ENCODE measurements around the gene NDUFB4. TPM values are rescaled to one million over a fixed set of nuclear protein-coding genes. Genes with fewer than 3 reads are reported as not detected.

The NDUFB4 gene
- total and polyA plus RNA-seq, 2 donors (not counting 1 experiment from before 2014, with no cell fraction given): 68.4 to 139 TPM

- no peaks in the 10 kb centered on the region for H3K79me2 ChIP-seq (ENCODE audit: control insufficient read depth, insufficient read depth, low read length)
- H3K36me3 ChIP-seq (replicated peaks in 1 of 2; ENCODE audit: control extremely low read depth in 1 of 2, control insufficient read depth in 1 of 2, extremely low read depth in 1 of 2, insufficient read depth in 2 of 2, low read length in 1 of 2): no peaks in the 10 kb centered on the region
- H3K27ac ChIP-seq (ENCODE audit: low read length in 2 of 2): no peak overlapping the region
- WGBS (ENCODE audit: insufficient coverage): 88% methylated on average over 4 of the region's 5 CpGs
- intact Hi-C loops (cut with micrococcal nuclease): no loop called here
- H4K20me1 ChIP-seq (ENCODE audit: control insufficient read depth, insufficient read depth, low read length, poor library complexity, severe bottlenecking): no peaks in the 10 kb centered on the region
- POLR2A ChIA-PET: no interaction called here
- H3K27ac Mint-ChIP-seq: no peak overlapping the region
- H2AFZ ChIP-seq (ENCODE audit: insufficient read depth, low read depth, low read length, poor library complexity, severe bottlenecking): no peak overlapping the region
- CTCF ChIA-PET: interaction anchor here (1.3 to 11.7 kb wide), 2 partner anchors 230 to 416 kb away, joined by 3 to 126 read pairs; no protein-coding TSS in a partner anchor
- no peak overlapping the region for H3K4me3 ChIP-seq (ENCODE audit: control extremely low read depth in 1 of 5, extremely low read depth in 1 of 5, insufficient read depth in 1 of 5, low read depth in 2 of 5, low read length in 4 of 5)
- peaks cover 9 to 12% of the 10 kb centered on the region in 2 donors for H3K4me1 ChIP-seq (ENCODE audit: control insufficient read depth in 2 of 2, insufficient read depth in 2 of 2, low read length in 2 of 2)
- no peak overlapping the region for H3K9ac ChIP-seq (ENCODE audit: low read length)
- peaks cover 0 to 8% (median under 1%) of the 10 kb centered on the region in 4 experiments for H3K27me3 ChIP-seq (replicated peaks in 1 of 4; ENCODE audit: control extremely low read depth in 1 of 4, control insufficient read depth in 3 of 4, insufficient read depth in 4 of 4, low read length in 3 of 4)
- ATAC-seq (ENCODE audit: low read depth): no peak
- no peak for TF ChIP-seq CTCF (IDR thresholded peaks at IDR 0.05)
- TF ChIP-seq EZH2 (IDR thresholded peaks at IDR 0.05; ENCODE audit: borderline replicate concordance, insufficient read depth, low read depth, low read length, poor library complexity, severe bottlenecking): no peak
- H3K27me3 Mint-ChIP-seq: peaks cover 23% of the 10 kb centered on the region
- DNase-seq: no peak
- no peak overlapping the region for H3K4me3 Mint-ChIP-seq
- no peak overlapping the region for H3K4me2 ChIP-seq (replicated peaks; ENCODE audit: low read depth, low read length, poor library complexity, severe bottlenecking)
- no peaks in the 10 kb centered on the region for H3K9me3 ChIP-seq (ENCODE audit: control extremely low read depth in 1 of 3, control insufficient read depth in 2 of 3, insufficient read depth in 1 of 3, low read length in 2 of 3)
- H3K4me1 Mint-ChIP-seq: peaks cover 14% of the 10 kb centered on the region
- H3K9me3 Mint-ChIP-seq (ENCODE audit: insufficient read depth): no peaks in the 10 kb centered on the region
These were observed 32.6 kb upstream of the NDUFB4 start for GRCh38 chr3:120563356-120564022.

GRCh38 chr3:120566243-120566975 lies 29.7 kb upstream of the NDUFB4 start:
- Mint-ChIP-seq H3K27me3 (peaks cover 19% of the 10 kb centered on the region), H3K4me1 (no peaks in the 10 kb centered on the region), H3K4me3 (no peak overlapping the region), H3K27ac (no peak overlapping the region), H3K9me3 (ENCODE audit: insufficient read depth) (no peaks in the 10 kb centered on the region)
- ChIA-PET CTCF (interaction anchor here (0.6 to 11.7 kb wide), 5 partner anchors 8 to 227 kb away, joined by 3 to 126 read pairs (median 10); no protein-coding TSS in a partner anchor), POLR2A (interaction anchor here (1.1 kb wide), 1 partner anchor 30 kb away, joined by 5 read pairs; the partner anchor contains the start of gene NDUFB4)
- H3K9me3 ChIP-seq (ENCODE audit: control extremely low read depth in 1 of 3, control insufficient read depth in 2 of 3, insufficient read depth in 1 of 3, low read length in 2 of 3): no peaks in the 10 kb centered on the region
- 87% methylated on average over 3 of the region's 4 CpGs for WGBS (ENCODE audit: insufficient coverage)
- no peaks in the 10 kb centered on the region for H4K20me1 ChIP-seq (ENCODE audit: control insufficient read depth, insufficient read depth, low read length, poor library complexity, severe bottlenecking)
- no peaks in the 10 kb centered on the region for H3K79me2 ChIP-seq (ENCODE audit: control insufficient read depth, insufficient read depth, low read length)
- no peak overlapping the region for H3K4me3 ChIP-seq (ENCODE audit: control extremely low read depth in 1 of 5, extremely low read depth in 1 of 5, insufficient read depth in 1 of 5, low read depth in 2 of 5, low read length in 4 of 5)
- intact Hi-C loops (cut with micrococcal nuclease): no loop called here
- peaks cover 0 to 10% (median 7%) of the 10 kb centered on the region in 4 experiments for H3K27me3 ChIP-seq (replicated peaks in 1 of 4; ENCODE audit: control extremely low read depth in 1 of 4, control insufficient read depth in 3 of 4, insufficient read depth in 4 of 4, low read length in 3 of 4)
- TF ChIP-seq EZH2 (IDR thresholded peaks at IDR 0.05; ENCODE audit: borderline replicate concordance, insufficient read depth, low read depth, low read length, poor library complexity, severe bottlenecking) (no peak), CTCF (IDR thresholded peaks at IDR 0.05) (peak; percentile 7)
- no peak overlapping the region for H3K9ac ChIP-seq (ENCODE audit: low read length)
- no peak overlapping the region for H3K4me2 ChIP-seq (replicated peaks; ENCODE audit: low read depth, low read length, poor library complexity, severe bottlenecking)
- ATAC-seq (ENCODE audit: low read depth) (no peak), DNase-seq (no peak)
- H3K4me1 ChIP-seq (ENCODE audit: control insufficient read depth in 2 of 2, insufficient read depth in 2 of 2, low read length in 2 of 2): no peaks in the 10 kb centered on the region
- no peak overlapping the region for H2AFZ ChIP-seq (ENCODE audit: insufficient read depth, low read depth, low read length, poor library complexity, severe bottlenecking)
- no peak overlapping the region for H3K27ac ChIP-seq (ENCODE audit: low read length in 2 of 2)
- H3K36me3 ChIP-seq (replicated peaks in 1 of 2; ENCODE audit: control extremely low read depth in 1 of 2, control insufficient read depth in 1 of 2, extremely low read depth in 1 of 2, insufficient read depth in 2 of 2, low read length in 1 of 2): no peaks in the 10 kb centered on the region
